D721Med (cell line): ENCODE data around the gene VAT1L.

Experiments used
- DNase-seq: peaks from one replicate; pipeline ENCODE4 v3.0.0; 2011; ENCODE audit warnings: low spot score; ENCODE audit not compliant: insufficient read length
- FAIRE-seq: peaks from 2 replicates; lab custom pipeline; 2011; peaks lifted over from hg19 to GRCh38; lab: Jason Lieb, UNC
- TF ChIP-seq, protein P1 (sequence below): IDR thresholded peaks from 2 replicates; pipeline ENCODE4 v1.5.1; 2012; ENCODE audit warnings: mild to moderate bottlenecking, control low read depth; ENCODE audit not compliant: insufficient read depth; ENCODE audit errors: missing control alignments

The VAT1L gene

GRCh38 chr16:77840673-77841501 is 52.5 kb downstream of the VAT1L start:
- no peak for FAIRE-seq
- TF ChIP-seq, protein P1, sequence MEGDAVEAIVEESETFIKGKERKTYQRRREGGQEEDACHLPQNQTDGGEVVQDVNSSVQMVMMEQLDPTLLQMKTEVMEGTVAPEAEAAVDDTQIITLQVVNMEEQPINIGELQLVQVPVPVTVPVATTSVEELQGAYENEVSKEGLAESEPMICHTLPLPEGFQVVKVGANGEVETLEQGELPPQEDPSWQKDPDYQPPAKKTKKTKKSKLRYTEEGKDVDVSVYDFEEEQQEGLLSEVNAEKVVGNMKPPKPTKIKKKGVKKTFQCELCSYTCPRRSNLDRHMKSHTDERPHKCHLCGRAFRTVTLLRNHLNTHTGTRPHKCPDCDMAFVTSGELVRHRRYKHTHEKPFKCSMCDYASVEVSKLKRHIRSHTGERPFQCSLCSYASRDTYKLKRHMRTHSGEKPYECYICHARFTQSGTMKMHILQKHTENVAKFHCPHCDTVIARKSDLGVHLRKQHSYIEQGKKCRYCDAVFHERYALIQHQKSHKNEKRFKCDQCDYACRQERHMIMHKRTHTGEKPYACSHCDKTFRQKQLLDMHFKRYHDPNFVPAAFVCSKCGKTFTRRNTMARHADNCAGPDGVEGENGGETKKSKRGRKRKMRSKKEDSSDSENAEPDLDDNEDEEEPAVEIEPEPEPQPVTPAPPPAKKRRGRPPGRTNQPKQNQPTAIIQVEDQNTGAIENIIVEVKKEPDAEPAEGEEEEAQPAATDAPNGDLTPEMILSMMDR, result no peak
- no peak for DNase-seq

- DNase-seq, result no peak
- FAIRE-seq, result no peak
- TF ChIP-seq, protein P1, result no peak
Measured at GRCh38 chr16:77841502-77841763, 53.1 kb downstream of the VAT1L start.

- TF ChIP-seq, protein P1, result no peak
- DNase-seq (no peak), FAIRE-seq (no peak)
Measured at GRCh38 chr16:77842468-77842867, 54.1 kb downstream of the VAT1L start.

GRCh38 chr16:77843405-77843804 is 55.0 kb downstream of the VAT1L start:
- DNase-seq (no peak), FAIRE-seq (no peak)
- TF ChIP-seq, protein P1, result no peak

DNA sequence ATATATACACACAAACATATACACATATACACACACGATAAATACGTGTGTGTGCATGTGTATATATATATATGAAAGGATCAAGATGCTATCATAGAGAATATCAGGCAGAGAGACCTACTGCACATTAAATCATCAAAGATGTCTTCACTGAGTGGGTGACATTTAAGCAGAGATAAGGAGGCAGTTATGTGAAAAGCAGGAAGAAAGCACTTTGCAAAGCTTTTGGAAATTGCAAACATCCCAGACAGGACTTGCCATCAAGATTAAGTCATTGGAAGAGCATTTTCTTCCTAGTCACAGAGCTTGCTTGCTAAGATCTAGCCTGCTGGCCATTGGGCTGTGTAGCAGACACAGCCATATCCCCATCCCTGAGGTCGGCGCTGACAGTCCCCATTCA is 56.4 kb downstream of the VAT1L start:
- TF ChIP-seq, protein P1, result no peak
- no peak for FAIRE-seq

DNA sequence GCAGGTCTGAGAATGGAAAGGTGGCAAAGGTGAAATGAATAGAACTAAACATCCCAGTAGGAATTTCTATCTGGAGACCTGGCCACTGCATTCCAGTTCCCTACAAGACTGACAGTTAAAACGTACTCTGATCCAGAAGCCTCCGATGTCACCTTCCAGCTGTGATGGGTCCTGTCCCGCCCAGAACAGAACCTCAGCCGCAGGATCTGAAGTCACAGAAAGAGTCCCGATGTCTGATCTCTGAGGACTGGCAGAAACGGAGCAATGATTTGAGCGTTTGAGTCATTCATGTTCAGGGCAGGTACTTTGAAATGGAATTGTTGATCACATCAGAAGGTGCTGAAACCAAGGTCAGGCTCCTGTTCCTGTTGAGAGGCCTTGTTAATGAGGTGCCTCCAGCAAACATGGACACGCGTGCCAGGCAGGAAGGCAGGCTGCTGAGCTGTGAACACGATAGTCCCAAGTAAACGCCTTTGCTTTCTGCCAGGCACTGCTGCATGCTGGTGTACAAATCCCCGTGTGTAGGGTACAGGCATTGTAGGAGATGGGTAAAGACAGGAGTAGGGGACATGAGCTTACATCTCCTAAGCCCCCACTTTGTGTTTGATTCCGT is 61.4 kb downstream of the VAT1L start:
- TF ChIP-seq, protein P1, result no peak
- FAIRE-seq (no peak), DNase-seq (no peak)

More for the DNA sequence above, 56.4 kb downstream of the VAT1L start:
- no peak for DNase-seq

DNA sequence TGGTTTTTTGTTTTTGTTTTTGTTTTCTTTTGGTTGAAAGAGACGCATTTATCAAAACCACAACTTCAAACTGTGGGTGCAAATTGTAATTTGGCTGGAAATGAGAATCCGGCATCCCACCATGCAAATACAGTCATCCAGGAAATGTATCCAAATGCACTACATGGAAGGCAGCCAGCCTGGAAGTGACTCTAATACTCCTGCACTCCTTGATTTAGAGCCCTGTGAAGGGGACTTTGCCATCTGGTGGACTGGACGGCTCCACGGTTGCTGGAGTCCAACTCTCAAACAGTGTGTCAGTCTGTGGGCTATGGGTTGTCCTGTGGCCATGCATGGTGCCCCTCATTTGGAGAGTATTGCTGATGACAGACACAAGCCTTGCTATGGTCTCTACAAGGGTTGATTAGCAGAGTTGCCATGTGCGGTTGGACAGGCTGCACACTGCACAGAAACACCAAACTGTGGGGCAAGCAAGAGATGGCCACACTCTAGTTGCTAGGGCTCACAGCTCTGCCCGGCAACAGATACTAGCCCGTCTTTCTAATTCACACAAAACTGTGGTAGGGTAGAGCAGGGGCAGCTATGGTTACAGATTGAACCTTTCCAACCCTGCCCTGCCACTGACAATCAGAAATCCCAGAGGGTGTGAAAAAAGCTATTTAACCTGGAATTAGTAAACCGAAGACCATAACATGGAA is 62.4 kb downstream of the VAT1L start:
- DNase-seq, result no peak
- TF ChIP-seq, protein P1, result no peak
- FAIRE-seq, result no peak
